Choroid plexus epithelial cell (primary cell): ENCODE results near the gene PPIG.
"Not testable (repeated sequence)": the region's sequence is repeated elsewhere in the genome, so short reads cannot be mapped to it uniquely, and the experiment has no call there.

Experiments used
- DNase-seq: peaks from one replicate; pipeline ENCODE4 v3.0.0-alpha.2; 2010; ENCODE audit warnings: low read depth
- H3K4me3 ChIP-seq: 2 replicates; pipeline ENCODE4 v1.5.1; 2011; ENCODE audit warnings: low read depth, mild to moderate bottlenecking, control low read depth, low read length, moderate library complexity
- TF ChIP-seq, protein P1 (sequence below): conservative IDR thresholded peaks from 2 replicates; pipeline ENCODE4 v1.5.1; 2011; ENCODE audit warnings: low read depth, mild to moderate bottlenecking, control low read depth, inconsistent platforms, low read length, moderate library complexity

The PPIG gene

DNA sequence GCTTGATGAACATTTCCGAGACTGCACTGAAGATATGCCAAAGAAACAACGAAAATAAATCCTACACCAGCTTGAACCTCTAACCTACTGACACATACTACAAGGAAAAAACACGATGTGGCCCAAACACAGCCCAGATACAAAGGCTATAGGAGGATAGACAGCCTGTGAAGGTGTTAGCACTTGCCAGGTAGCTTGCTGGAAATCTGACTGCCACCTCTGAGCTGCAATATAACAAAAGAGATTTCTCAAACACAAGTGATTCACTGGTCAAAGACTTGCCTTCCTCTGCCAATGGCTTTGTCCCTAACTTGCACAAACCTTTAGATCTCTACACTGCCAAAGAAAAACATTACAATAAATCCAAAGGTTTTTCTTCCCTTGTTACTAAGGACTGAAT, 89.0 kb downstream of the PPIG start:
- TF ChIP-seq, protein P1, sequence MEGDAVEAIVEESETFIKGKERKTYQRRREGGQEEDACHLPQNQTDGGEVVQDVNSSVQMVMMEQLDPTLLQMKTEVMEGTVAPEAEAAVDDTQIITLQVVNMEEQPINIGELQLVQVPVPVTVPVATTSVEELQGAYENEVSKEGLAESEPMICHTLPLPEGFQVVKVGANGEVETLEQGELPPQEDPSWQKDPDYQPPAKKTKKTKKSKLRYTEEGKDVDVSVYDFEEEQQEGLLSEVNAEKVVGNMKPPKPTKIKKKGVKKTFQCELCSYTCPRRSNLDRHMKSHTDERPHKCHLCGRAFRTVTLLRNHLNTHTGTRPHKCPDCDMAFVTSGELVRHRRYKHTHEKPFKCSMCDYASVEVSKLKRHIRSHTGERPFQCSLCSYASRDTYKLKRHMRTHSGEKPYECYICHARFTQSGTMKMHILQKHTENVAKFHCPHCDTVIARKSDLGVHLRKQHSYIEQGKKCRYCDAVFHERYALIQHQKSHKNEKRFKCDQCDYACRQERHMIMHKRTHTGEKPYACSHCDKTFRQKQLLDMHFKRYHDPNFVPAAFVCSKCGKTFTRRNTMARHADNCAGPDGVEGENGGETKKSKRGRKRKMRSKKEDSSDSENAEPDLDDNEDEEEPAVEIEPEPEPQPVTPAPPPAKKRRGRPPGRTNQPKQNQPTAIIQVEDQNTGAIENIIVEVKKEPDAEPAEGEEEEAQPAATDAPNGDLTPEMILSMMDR = no peak

DNA sequence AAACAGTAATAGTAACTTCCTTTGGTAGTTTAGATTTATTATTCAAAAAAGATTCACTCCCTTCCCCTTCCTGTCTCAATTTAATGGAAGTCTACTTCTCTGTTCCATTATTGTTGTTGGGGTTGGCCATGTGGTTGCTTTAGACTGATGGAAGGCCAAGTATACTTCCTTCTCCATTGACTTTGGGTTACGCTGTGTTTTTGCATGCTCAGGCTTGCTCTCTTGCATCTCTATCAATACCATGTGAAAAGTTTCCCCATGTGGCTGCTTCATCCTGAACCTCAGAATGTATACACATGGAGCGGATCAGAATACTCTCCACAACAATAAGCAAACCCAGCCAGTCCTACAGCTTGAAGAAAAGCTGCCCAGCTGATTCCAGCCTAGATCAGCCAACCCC, 89.8 kb downstream of the PPIG start:
- DNase-seq = no peak
- TF ChIP-seq, protein P1 = no peak
- H3K4me3 ChIP-seq = no peak overlapping the region

More for the DNA sequence above, 89.0 kb downstream of the PPIG start:
- no peak overlapping the region for H3K4me3 ChIP-seq
- DNase-seq = no peak

DNA sequence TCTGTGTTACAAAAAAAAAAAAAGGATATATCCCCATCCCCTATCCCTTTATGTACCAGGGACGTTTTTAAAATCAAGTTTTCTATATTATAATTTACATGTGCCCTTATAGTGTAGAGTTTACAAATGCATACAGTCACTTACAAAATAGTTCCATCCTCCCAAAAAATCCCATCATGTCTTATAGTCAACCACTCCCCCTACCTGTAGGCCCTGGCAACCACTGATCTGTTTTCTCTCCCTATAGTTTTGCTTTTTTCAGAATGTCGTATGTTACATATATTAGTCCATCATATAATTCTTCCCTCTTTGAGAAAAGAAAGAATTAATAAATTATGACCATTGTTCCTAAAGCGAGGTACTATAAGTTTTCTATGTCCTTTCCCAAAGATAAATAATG, 92.2 kb downstream of the PPIG start:
- DNase-seq = peak; percentile 18

DNA sequence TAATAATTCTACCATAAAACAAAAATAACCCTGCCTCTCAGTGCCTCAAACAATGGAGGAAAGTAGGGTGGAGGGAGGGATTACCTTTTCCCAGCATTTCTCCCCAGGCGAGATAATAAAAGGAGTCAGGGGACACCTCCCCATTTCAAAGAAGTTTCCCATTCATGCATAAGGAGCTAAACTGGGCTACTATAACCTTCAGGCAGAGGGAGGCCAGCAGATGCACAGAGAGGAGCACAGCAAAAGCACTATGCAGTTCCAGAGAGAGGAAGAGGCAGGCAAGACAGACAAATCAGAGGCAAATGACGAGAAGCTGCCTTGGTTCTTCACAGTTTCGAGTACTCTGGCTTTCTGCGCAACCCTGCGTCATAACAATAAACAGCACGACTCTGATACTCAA, 92.7 kb downstream of the PPIG start:
- H3K4me3 ChIP-seq = no peak overlapping the region
- TF ChIP-seq, protein P1 = no peak
- DNase-seq = no peak

More for the DNA sequence above, 92.2 kb downstream of the PPIG start:
- H3K4me3 ChIP-seq = no peak overlapping the region
- TF ChIP-seq, protein P1 = peak; percentile 52

DNA sequence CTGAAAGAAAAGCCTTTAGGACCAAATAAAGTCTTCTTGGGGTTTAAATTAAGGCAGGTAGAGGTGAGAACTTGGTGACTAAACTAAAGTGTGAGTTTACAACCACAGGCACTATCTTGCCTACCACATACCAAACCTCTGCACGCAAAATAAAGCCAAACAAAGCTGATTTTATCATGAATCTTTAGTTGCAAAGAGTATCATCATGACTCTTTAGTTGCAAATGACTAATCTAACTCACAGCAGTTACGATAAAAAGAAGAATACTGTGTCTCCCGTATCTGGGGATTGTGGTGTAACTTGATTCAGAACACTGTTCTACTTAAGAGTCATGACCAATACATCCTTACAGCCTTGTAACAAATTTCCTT, 98.9 kb downstream of the PPIG start:
- no peak for DNase-seq
- H3K4me3 ChIP-seq = no peak overlapping the region
- TF ChIP-seq, protein P1 = no peak

DNA sequence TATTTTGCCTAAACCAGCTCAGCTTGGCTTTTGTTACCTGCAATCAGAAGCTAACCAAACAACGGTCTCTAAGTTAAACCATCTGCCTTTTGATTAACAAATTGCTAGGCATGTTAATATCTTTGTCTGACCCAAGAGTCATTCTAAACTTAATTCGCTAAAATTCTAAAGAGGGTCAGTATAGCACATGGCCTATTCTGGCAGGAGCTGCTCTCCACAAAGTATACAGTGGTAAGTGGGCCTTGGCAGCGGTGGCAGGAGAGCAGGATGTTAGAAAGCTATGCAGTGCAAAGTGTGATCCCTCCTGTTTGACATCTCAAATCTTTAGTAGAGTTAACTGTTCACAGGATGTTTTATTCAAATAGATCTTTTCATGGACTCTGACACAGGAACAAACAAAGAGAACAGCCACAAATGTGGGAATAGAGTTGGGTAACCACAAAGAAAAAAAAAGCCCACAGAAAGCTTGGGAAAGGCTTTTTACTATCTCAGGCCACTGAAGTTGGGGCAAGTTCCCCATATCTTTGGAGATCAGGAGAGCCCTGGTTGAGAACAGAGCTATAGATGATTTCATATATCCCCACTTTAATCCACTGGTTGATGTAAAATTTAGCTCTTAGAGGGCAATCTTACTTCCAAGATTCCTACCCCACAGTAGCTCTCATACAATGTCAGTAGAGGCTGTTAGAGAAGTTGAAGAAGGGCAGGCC, 99.4 kb downstream of the PPIG start:
- TF ChIP-seq, protein P1 = no peak
- no peak for DNase-seq
- H3K4me3 ChIP-seq = no peak overlapping the region

DNA sequence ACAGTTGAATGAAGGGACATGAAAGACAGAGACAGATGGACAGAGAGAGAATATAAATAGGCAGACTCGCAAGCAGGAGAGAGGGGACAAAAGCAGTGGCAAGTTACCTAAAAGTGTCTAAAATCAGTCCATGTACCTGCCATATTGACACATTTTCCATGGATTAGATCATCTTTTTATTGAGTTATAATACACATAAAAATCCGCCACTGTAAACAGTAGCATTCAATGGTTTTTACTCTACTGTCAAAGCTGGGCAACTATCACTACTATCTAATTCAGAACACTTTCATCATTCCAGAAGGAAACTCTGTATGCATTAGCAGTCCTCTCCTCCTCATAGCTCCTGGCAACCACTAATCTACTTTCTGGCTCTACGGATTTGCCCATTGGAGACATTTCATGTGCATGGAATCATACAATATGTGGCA, 100.0 kb downstream of the PPIG start:
- TF ChIP-seq, protein P1 = no peak
- DNase-seq = no peak
- no peak overlapping the region for H3K4me3 ChIP-seq

DNA sequence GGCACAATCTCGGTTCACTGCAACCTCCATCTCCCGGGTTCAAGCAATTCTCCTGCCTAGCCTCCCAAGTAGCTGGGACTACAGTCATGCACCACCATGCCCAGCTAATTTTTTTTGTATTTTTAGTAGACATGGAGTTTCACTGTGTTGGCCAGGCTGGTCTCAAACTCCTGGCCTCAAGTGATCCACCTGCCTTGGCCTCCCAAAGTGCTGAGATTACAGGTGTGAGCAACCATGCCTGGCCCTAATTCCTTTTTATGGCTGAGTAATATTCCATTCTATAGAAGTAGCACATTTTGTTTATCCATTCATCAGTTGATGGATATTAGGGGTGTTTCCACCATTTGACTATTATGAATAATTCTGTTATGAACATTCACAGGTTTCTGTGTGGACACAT, 100.6 kb downstream of the PPIG start:
- not testable (repeated sequence) for DNase-seq, H3K4me3 ChIP-seq

DNA sequence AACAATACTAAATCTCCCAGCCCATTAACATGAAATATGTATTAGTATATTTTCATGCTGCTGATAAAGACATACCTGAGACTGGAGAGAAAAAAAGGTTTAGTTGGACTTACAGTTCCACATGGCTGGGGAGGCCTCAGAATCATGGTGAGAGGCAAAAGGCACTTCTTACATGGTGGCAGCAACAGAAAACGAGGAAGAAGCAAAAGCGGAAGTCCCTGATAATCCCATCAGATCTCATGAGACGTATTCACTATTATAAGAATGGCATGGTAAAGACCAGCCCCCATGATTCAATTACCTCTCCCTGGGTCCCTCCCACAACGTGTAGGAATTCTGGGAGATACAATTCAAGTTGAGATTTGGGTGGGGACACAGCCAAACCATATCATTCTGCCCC, 102.7 kb downstream of the PPIG start:
- H3K4me3 ChIP-seq, DNase-seq: not testable (repeated sequence)

DNA sequence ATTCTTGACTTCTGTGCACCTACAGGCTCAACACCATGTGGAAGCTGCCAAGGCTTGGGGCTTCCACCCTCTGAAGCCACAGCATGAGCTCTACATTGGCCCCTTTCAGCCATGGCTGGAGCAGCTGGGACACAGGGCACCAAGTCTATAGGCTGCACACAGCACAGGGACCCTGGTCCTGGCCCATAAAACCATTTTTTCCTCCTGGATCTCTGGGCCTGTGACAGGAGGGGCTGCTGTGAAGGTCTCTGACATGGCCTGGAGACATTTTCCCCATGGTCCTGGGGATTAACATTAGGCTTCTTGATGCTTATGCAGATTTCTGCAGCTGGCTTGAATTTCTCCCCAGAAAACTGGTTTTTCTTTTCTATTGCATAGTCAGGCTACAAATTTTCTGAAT, 103.8 kb downstream of the PPIG start:
- not testable (repeated sequence) for DNase-seq, H3K4me3 ChIP-seq
